ENCODE measurements around the gene CR1. TPM values are rescaled to one million over a fixed set of nuclear protein-coding genes. Genes with fewer than 3 reads are reported as not detected.
A peak's percentile ranks its signal among the peaks of the same experiment; 100 is the strongest.

Gene CR1
- total and polyA plus RNA-seq, 9 of the 15 experiments (the other 6 are each of a cell fraction or from before 2014, with no cell fraction given), result 0.07 to 0.47 (median 0.18) TPM

DNA sequence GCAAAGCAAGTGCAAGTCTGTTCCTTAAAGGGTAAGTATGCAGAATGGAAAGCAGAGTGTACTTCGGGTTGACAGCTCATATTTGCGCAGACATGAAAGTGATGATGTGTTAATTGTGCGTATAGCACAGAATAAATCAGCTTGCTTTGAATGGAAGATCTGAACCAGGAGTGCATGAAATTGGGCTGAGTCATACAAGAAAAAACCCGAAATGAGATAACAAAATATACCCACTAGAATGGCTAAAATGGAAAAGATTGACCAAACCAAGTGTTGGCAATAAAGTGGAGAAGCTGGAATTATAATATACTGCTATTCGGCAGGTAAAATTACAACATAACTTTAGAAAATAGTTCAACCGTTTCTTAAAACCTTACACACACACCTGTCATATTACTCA lies 177.4 kb downstream of the CR1 start:
- Histone ChIP-seq H3K9me1 (ENCODE audit: control insufficient read depth, insufficient read depth, low read length) (no peaks in the 10 kb centered on the region), H3K27ac (ENCODE audit: extremely low read depth, low read depth, low read length) (no peak overlapping the region), H3K4me3 (no peak overlapping the region), H3K9ac (ENCODE audit: insufficient read depth in 1 of 2, low read depth in 2 of 2, low read length in 2 of 2) (no peak overlapping the region), H3K36me3 (ENCODE audit: control insufficient read depth, insufficient read depth, low read length) (peaks cover 6% of the 10 kb centered on the region), H4K20me1 (replicated peaks; ENCODE audit: control insufficient read depth, insufficient read depth, low read length) (peaks cover 5% of the 10 kb centered on the region; the same call in 1 of the 2 replicates), H3K4me1 (replicated peaks in 1 of 2; ENCODE audit: control insufficient read depth in 2 of 2, insufficient read depth in 2 of 2, low read length in 2 of 2) (peaks cover 11 to 32% of the 10 kb centered on the region in 2 experiments; a peak in 4 of 5 replicates), H3K27me3 (ENCODE audit: control insufficient read depth in 2 of 2, insufficient read depth in 2 of 2, low read length in 2 of 2) (no peaks in the 10 kb centered on the region), H2AFZ (ENCODE audit: low read depth, low read length) (no peak overlapping the region), H3K4me2 (ENCODE audit: insufficient read depth, low read length) (no peak overlapping the region), H3K79me2 (ENCODE audit: control insufficient read depth, insufficient read depth, low read length) (peaks cover 69% of the 10 kb centered on the region), H3K9me3 (replicated peaks; ENCODE audit: control insufficient read depth, insufficient read depth, low read depth, low read length) (no peaks in the 10 kb centered on the region; the same call in 1 of the 2 replicates)
- DNase-seq (ENCODE audit: extremely low read depth in 1 of 4, low spot score in 3 of 4) (peak in 1 of 4 experiments; percentile 41), FAIRE-seq (no peak), ATAC-seq (peak; percentile 33; the same call in 2 of the 3 replicates)
- no TSS peak for BruUV-seq (replicated peaks)
- ChIA-PET CTCF (ENCODE audit: low intra/inter-chr PET ratio) (interaction anchor here (1.7 kb wide), 1 partner anchor 94 kb away, joined by 6 read pairs; no protein-coding TSS in a partner anchor), POLR2A (interaction anchor here (0.6 to 1.1 kb wide), 4 partner anchors 14 to 132 kb away, joined by 3 to 5 read pairs (median 4); no protein-coding TSS in a partner anchor)
- WGBS (ENCODE audit: insufficient coverage, low coverage, missing lambda C conversion rate), result 53% methylated on average over 6 of the region's 6 CpGs
- in situ Hi-C loops (cut with MboI), result loop anchor here (5.0 kb wide), 2 partner anchors 51 to 91 kb away; no protein-coding TSS in a partner anchor
- intact Hi-C loops (cut with micrococcal nuclease), result loop anchor here (2.0 kb wide), 1 partner anchor 23 kb away; no protein-coding TSS in a partner anchor
- TF ChIP-seq NFE2 (IDR thresholded peaks at IDR 0.05; ENCODE audit: low read depth) (peak; percentile 87), TRIM24 (IDR thresholded peaks at IDR 0.05) (peak in 1 of 2 experiments; percentile 51; a peak in 1 of 4 replicates), KLF10 (CRISPR knock-in tag; IDR thresholded peaks at IDR 0.05) (no peak), GATAD2B (IDR thresholded peaks at IDR 0.05; ENCODE audit: borderline replicate concordance) (no peak), SMARCE1 (IDR thresholded peaks at IDR 0.05) (peak; percentile 37; the same call in 1 of the 2 replicates), SMAD4 (CRISPR knock-in tag; conservative IDR thresholded peaks at IDR 0.05) (0 out of 2 replicates have a peak, but pooled peaks have one; percentile 13), FOSL1 (tag; conservative IDR thresholded peaks at IDR 0.05) (peak; percentile 37; the same call in 1 of the 2 replicates), ZNF444 (CRISPR knock-in tag; IDR thresholded peaks at IDR 0.05) (no peak), SOX6 (IDR thresholded peaks at IDR 0.05) (no peak), MAFF (IDR thresholded peaks at IDR 0.05; ENCODE audit: low read length) (peak; percentile 65), POU5F1 (IDR thresholded peaks at IDR 0.05; ENCODE audit: borderline replicate concordance, low read depth, low read length, partially characterized antibody) (no peak), DPF2 (IDR thresholded peaks at IDR 0.05) (peak; percentile 71), ZNF668 (CRISPR knock-in tag; IDR thresholded peaks at IDR 0.05) (no peak)
- TF ChIP-seq, protein P1, sequence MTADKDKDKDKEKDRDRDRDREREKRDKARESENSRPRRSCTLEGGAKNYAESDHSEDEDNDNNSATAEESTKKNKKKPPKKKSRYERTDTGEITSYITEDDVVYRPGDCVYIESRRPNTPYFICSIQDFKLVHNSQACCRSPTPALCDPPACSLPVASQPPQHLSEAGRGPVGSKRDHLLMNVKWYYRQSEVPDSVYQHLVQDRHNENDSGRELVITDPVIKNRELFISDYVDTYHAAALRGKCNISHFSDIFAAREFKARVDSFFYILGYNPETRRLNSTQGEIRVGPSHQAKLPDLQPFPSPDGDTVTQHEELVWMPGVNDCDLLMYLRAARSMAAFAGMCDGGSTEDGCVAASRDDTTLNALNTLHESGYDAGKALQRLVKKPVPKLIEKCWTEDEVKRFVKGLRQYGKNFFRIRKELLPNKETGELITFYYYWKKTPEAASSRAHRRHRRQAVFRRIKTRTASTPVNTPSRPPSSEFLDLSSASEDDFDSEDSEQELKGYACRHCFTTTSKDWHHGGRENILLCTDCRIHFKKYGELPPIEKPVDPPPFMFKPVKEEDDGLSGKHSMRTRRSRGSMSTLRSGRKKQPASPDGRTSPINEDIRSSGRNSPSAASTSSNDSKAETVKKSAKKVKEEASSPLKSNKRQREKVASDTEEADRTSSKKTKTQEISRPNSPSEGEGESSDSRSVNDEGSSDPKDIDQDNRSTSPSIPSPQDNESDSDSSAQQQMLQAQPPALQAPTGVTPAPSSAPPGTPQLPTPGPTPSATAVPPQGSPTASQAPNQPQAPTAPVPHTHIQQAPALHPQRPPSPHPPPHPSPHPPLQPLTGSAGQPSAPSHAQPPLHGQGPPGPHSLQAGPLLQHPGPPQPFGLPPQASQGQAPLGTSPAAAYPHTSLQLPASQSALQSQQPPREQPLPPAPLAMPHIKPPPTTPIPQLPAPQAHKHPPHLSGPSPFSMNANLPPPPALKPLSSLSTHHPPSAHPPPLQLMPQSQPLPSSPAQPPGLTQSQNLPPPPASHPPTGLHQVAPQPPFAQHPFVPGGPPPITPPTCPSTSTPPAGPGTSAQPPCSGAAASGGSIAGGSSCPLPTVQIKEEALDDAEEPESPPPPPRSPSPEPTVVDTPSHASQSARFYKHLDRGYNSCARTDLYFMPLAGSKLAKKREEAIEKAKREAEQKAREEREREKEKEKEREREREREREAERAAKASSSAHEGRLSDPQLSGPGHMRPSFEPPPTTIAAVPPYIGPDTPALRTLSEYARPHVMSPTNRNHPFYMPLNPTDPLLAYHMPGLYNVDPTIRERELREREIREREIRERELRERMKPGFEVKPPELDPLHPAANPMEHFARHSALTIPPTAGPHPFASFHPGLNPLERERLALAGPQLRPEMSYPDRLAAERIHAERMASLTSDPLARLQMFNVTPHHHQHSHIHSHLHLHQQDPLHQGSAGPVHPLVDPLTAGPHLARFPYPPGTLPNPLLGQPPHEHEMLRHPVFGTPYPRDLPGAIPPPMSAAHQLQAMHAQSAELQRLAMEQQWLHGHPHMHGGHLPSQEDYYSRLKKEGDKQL (CRISPR knock-in tag; IDR thresholded peaks at IDR 0.05; ENCODE audit: borderline replicate concordance), result no peak
- TF ChIP-seq, protein P2, sequence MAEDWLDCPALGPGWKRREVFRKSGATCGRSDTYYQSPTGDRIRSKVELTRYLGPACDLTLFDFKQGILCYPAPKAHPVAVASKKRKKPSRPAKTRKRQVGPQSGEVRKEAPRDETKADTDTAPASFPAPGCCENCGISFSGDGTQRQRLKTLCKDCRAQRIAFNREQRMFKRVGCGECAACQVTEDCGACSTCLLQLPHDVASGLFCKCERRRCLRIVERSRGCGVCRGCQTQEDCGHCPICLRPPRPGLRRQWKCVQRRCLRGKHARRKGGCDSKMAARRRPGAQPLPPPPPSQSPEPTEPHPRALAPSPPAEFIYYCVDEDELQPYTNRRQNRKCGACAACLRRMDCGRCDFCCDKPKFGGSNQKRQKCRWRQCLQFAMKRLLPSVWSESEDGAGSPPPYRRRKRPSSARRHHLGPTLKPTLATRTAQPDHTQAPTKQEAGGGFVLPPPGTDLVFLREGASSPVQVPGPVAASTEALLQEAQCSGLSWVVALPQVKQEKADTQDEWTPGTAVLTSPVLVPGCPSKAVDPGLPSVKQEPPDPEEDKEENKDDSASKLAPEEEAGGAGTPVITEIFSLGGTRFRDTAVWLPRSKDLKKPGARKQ (CRISPR knock-in tag; IDR thresholded peaks at IDR 0.05), result no peak
